ENCODE measurements around the gene KANSL3. TPM values are rescaled to one million over a fixed set of nuclear protein-coding genes. Genes with fewer than 3 reads are reported as not detected.
"Not testable (repeated sequence)": the region's sequence is repeated elsewhere in the genome, so short reads cannot be mapped to it uniquely, and the experiment has no call there.

Gene KANSL3
- polyA plus RNA-seq, 1 experiment = 28.3 TPM

DNA sequence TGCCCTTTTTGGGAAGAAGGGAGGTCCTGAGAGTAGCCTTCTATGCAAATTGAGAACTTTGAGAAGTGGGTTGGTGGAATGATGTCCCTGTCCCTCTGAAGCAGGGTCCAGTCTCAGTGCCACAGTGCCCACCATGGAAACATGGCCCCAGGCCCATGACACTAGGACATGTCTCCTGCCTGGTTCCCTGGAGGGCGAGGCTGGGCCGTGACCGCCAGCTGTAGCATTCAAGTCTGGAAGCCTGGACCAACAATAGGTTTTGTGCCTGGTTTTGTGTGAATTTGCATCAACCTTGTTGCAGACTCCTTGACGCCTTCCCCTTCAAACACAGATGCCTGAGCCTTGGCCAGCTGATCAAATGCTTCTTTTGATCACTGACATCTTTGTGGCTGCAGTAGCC, 74.1 kb downstream of the KANSL3 start:
- CTCF ChIA-PET = interaction anchor here (1.6 to 6.0 kb wide), 2 partner anchors 10 to 19 kb away, joined by 3 to 33 read pairs; no protein-coding TSS in a partner anchor
- Histone ChIP-seq H3K4me3 (ENCODE audit: low read depth, low read length) (no peak overlapping the region), H3K36me3 (ENCODE audit: control insufficient read depth, insufficient read depth, low read length) (no peaks in the 10 kb centered on the region), H3K27me3 (ENCODE audit: control insufficient read depth, insufficient read depth, low read length) (no peaks in the 10 kb centered on the region; the same call in 1 of the 2 replicates)
- no peak for DNase-seq (ENCODE audit: low read depth)
- POLR2A ChIA-PET = no interaction called here
- TF ChIP-seq, protein P1, sequence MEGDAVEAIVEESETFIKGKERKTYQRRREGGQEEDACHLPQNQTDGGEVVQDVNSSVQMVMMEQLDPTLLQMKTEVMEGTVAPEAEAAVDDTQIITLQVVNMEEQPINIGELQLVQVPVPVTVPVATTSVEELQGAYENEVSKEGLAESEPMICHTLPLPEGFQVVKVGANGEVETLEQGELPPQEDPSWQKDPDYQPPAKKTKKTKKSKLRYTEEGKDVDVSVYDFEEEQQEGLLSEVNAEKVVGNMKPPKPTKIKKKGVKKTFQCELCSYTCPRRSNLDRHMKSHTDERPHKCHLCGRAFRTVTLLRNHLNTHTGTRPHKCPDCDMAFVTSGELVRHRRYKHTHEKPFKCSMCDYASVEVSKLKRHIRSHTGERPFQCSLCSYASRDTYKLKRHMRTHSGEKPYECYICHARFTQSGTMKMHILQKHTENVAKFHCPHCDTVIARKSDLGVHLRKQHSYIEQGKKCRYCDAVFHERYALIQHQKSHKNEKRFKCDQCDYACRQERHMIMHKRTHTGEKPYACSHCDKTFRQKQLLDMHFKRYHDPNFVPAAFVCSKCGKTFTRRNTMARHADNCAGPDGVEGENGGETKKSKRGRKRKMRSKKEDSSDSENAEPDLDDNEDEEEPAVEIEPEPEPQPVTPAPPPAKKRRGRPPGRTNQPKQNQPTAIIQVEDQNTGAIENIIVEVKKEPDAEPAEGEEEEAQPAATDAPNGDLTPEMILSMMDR (IDR thresholded peaks at IDR 0.05; ENCODE audit: insufficient read depth, low read depth, low read length) = no peak

DNA sequence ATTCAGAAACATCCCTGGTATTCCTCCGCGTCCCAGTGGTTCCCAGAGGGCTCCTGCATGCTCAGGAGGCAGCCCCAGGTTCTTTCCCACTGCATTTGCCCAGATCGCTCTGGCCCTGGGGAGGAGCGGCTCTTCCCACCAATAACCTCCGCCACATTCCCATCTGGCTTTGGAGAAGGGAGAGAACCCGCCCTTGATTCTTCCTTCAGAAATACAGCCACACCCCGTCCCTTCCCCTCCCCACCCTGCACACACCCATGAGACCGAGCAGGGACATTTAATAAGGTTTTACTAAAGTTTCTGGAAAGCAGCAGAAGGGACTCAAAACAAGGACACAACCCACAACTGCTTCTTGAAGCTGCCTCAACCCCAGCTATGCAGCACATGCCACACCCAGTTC, 79.6 kb downstream of the KANSL3 start:
- CTCF ChIA-PET = interaction anchor here (6.1 kb wide), 1 partner anchor 151 kb away, joined by 47 read pairs; no protein-coding TSS in a partner anchor
- POLR2A ChIA-PET = no interaction called here
- TF ChIP-seq, protein P1 (IDR thresholded peaks at IDR 0.05; ENCODE audit: insufficient read depth, low read depth, low read length) = no peak
- Histone ChIP-seq H3K27me3 (ENCODE audit: control insufficient read depth, insufficient read depth, low read length) (no peaks in the 10 kb centered on the region; the same call in 1 of the 2 replicates), H3K36me3 (ENCODE audit: control insufficient read depth, insufficient read depth, low read length) (0 out of 2 replicates have a peak, but pooled peaks cover 2% of the 10 kb centered on the region), H3K4me3 (ENCODE audit: low read depth, low read length) (no peak overlapping the region)
- DNase-seq (ENCODE audit: low read depth) = no peak

DNA sequence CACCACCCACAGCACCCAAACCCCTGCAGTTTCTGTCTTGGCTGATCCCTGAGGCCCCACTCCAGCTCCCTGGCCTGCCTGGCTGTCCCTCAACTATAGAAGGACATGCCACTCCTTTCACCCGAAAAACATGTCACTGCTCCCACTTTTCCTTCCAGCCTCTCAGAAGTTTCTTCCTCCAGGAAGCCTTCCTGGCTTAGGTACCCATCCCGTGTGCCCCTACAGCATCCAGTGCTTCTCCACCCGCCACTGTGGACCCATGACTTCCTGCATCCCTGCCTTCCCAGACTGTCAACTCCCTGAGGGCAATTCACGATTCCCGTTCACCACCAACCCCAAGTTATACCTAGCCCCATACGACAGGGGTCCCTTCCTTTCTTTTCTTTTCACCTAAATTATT, 80.1 kb downstream of the KANSL3 start:
- DNase-seq (ENCODE audit: low read depth) = no peak
- Histone ChIP-seq H3K4me3 (ENCODE audit: low read depth, low read length) (no peak overlapping the region), H3K27me3 (ENCODE audit: control insufficient read depth, insufficient read depth, low read length) (no peaks in the 10 kb centered on the region; the same call in 1 of the 2 replicates), H3K36me3 (ENCODE audit: control insufficient read depth, insufficient read depth, low read length) (0 out of 2 replicates have a peak, but pooled peaks cover 2% of the 10 kb centered on the region)
- TF ChIP-seq, protein P1 (IDR thresholded peaks at IDR 0.05; ENCODE audit: insufficient read depth, low read depth, low read length) = no peak
- ChIA-PET CTCF (interaction anchor here (1.8 to 6.1 kb wide), 3 partner anchors 10 to 151 kb away, joined by 5 to 47 read pairs (median 7); no protein-coding TSS in a partner anchor), POLR2A (no interaction called here)

GRCh38 chr2:96557421-96557820, 80.7 kb downstream of the KANSL3 start:
- POLR2A ChIA-PET; H3K36me3 ChIP-seq (ENCODE audit: control insufficient read depth, insufficient read depth, low read length); H3K27me3 ChIP-seq (ENCODE audit: control insufficient read depth, insufficient read depth, low read length); H3K4me3 ChIP-seq (ENCODE audit: low read depth, low read length); DNase-seq (ENCODE audit: low read depth): not testable (repeated sequence)
- CTCF ChIA-PET = interaction anchor here (0.6 to 6.1 kb wide), 6 partner anchors 9 to 1739 kb away, joined by 3 to 47 read pairs (median 5); no protein-coding TSS in a partner anchor

DNA sequence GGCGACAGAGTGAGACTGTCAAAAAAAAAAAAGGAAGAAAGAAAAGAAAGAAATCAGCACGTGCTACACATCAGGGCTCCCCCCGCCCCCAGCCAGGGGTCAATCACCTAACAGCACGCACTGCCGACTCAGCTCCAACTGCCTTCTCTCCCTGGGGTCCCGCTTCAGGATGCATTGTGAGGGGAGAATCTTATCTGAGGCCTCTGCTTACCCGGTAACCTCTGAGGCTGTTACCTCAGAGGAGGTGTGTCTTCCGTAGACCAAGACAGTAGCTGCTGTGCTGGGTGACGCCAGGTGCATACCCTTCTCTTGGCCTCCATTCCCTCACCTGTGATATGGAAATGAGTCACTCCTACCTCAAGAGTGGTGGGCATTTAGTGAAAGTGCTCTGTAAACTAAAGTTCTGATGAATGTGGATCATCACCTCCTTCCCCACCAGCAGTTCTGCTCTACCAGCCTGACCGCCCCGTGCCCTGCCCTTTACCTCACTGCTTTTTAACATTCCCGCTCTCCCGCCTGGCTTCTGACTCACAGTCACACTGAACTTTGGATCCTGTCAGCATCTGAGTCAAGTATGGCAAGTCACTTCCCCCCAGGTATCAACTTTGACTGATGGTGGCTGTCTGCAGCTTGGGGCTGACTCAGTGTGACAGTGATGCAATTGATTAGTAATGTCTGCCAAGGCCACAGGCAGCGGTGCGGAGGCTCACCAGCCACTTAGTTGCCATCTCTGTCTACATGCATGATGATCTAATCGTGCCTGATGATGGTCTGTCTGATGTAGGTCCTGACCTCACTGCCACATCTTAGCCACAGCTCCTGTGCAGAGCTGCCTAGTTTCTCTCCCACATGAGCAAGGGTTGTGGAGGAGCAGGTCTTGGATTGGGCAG, 81.4 kb downstream of the KANSL3 start:
- ChIA-PET CTCF (interaction anchor here (0.6 to 6.1 kb wide), 7 partner anchors 8 to 1738 kb away, joined by 3 to 57 read pairs (median 7); partner anchors contain the start of gene ARID5A), POLR2A (no interaction called here)
- no peaks in the 10 kb centered on the region for H3K27me3 ChIP-seq (ENCODE audit: control insufficient read depth, insufficient read depth, low read length)
- no peak overlapping the region for H3K4me3 ChIP-seq (ENCODE audit: low read depth, low read length)
- DNase-seq (ENCODE audit: low read depth) = no peak
- H3K36me3 ChIP-seq (ENCODE audit: control insufficient read depth, insufficient read depth, low read length) = peaks cover 5% of the 10 kb centered on the region
- TF ChIP-seq, protein P1 (IDR thresholded peaks at IDR 0.05; ENCODE audit: insufficient read depth, low read depth, low read length) = no peak
